ELF-1 (cell line): ENCODE results near the gene PRR30.

ENCODE experiments used
- DNase-seq: peaks from one replicate; pipeline ENCODE4 v3.0.0-alpha.2; 2016; ENCODE audit warnings: low read depth, low spot score

Gene PRR30

DNA sequence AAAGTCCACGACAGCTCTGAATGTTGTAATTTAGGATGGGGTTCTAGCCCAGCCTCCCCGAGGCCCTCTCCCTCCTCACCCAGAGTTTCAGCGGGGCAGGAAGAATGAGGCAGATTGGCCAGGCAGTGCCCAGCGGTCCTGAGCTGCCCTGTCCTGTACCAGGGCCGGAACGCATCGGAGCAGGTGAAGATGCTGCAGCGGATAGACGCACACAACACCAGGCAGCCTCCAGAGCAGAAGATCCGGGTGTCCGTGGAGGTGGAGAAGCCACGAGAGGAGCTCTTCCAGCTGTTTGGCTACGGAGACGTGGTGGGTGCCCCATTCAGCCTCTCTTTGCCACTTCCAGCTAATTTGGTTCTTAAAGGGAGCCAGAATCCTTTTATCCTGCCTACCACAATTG is 41.9 kb downstream of the PRR30 start:
- DNase-seq, result no peak

DNA sequence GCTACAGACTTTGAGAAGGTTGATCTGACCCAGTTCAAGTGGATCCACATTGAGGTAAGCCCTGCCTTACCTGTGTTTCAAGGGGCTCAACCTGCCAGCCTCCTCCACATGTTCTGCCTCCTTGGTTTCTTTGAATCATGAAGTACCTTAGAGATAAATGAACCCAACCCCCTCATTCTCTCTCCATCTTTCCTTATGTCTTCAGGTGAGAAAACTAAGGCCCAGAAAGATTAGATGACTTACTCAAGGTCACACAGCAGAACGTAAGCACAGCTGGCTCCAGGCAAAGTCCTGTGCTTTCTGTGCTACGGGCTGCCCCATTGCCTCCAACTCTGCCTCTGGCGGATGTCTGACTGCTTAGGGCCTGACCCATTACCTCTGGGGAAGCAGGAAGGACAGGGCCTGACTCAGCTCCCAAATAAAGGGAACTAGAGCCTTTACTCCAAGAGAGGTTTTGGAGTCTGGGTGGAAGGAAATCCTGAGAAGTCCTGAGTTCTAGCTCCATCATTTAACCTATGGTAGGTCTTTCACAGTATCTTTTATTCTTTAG is 42.4 kb downstream of the PRR30 start:
- no peak for DNase-seq

DNA sequence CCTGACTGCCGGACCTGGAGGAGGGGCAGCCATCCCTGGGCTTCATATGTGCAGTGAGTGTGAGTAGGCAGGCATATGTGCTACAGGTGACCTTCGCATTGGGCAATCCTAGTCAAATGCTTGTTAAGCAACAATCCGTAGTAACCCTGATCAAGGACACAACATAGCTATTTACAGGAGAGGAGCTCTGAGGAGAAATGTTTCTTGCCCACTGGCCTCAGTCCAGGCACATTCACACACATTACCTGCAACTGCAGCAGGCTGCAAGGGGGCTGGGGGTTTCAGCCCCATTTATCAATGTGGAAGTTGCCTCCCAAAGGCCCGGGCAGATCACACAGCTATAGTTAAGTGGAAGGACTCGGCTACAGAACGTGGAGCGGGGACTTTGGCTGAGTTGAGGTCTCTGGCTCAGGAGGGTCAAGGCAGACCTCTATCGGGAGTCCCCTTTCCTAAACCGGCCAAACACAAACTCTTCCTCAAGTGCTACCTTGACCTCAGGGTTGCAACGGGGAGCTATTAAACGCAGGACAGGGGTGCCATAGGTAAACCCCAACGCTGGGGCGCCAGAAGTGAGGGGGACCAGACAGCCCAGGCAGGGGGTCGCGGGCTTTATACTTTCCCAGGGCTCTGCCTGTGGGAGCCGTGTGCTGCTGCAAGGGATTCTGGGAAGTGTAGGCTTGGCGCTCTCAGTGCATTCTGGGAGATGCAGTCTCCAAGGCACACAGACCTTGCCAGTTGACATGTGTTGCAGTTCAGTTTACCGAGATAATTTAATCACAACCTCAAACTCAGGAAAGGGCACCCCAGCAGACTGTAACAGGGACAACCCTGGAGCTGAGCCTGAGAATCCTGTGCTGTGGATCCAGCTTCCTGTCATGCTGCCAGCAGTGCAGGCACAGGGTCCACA is 43.2 kb downstream of the PRR30 start:
- DNase-seq, result peak; percentile 69

GRCh38 chr2:27095427-27095744 is 43.8 kb downstream of the PRR30 start:
- no peak for DNase-seq

DNA sequence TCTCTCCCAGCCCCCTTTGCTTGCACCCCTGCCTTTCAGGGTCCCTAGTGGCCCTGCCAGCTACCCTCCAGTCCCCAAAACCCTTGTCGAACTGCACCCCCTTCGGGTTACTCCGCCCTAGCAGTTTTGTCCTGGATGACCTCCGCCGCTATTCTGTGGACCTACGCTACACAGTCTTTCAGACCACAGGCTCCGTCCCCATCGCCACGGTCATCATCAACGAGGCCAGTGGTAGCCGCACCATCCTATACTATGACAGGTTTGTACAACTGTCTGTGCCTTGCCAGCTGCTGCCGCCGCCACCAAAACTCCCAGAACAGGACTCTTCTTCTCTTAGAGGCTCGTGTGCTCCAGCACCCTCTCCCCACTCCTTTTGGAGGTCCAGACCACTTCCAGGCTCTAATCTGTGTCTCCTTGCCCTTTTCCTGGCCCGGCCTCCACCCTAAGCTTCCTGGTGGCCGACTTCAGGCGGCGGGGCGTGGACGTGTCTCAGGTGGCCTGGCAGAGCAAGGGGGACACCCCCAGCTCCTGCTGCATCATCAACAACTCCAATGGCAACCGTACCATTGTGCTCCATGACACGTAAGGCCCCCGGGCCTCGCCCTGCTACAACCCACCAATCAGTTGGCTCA is 44.7 kb downstream of the PRR30 start:
- no peak for DNase-seq

DNA sequence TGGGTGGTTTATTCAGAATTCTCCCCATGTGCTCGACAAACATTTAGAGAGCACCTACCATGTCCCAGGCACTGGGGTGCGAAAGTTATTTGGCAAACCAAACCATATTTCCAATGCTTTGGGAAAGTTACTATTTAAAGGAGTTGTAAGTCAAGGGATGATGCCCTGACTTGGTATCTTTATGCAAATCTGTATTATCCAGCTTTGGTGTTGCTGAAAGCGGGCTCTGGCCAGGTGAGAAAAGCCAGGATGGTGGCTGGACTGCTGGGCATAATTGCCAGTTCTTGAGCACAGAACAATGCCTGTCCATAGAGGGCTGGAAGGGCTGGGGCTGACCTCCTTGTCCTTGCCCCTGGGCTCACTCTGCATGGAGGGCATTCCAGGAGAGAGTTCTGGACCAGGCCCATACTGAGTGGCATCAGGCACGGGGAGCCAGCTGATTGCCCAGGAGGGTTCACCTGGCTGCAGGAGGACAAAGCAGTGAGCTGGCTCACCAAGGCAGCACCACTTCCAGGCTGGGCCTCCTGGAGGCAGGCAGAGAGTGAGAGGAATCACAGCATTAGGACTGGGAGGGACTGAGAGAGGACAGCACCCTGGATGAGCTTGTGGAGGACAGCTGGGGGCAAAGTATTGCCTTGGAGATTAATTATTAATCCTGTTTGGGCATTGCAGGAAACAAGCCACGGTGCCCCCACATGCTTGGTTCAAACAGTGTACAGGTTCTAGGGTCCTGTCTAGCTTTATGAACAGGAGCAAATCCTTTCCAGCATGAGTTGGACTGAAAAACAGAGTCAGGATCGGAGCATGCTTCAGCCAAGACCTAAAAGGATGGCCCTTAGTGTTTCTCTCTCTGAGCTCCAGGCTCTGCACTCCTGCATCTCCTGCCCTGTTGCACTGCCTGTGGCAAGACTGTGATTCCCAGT is 45.5 kb downstream of the PRR30 start:
- DNase-seq, result no peak

GRCh38 chr2:27092696-27093429 is 46.3 kb downstream of the PRR30 start:
- DNase-seq, result no peak

GRCh38 chr2:27091746-27092695 is 47.2 kb downstream of the PRR30 start:
- no peak for DNase-seq

DNA sequence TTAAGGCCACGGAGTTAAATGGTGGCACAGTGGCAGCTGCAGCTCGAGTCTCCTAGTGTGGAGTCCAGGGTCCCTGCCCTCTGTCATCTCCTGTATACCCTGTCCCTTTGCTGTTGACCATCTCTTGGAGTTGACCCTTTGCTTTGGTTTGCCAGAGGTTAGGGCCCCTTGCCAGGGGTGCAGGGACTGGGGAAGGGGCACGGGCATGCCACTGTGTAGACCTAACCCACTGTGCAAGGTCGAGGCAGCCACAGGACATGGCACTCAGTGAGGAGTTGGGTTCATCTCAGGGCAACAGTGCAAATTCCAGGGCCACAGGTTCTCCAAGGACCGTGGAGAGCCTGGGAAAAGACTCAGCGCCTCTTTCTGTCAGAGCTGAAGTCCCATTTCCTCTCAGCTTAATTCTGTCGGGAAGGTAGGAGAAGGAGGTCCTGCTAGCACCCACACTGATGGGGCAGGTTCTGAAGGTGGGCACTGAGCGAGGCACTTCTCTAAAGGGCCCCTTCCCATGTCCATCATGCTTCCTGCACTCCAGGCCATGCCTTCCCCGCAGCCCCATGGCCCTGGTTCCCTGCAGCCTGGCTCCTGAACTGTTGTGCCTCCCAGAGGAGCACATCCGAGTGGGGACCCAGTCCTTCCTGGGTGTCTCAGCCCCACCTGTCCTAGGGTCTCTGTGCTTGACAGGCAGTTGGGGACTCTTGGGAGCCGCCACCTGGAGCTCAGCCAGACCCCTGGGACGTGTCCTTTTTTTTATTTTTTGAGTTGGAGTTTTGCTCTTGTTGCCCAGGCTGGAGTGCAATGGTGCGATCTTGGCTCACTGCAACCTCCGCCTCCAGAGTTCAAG is 49.9 kb downstream of the PRR30 start:
- DNase-seq, result no peak

GRCh38 chr2:27088634-27089033 is 50.6 kb downstream of the PRR30 start:
- DNase-seq, result no peak

DNA sequence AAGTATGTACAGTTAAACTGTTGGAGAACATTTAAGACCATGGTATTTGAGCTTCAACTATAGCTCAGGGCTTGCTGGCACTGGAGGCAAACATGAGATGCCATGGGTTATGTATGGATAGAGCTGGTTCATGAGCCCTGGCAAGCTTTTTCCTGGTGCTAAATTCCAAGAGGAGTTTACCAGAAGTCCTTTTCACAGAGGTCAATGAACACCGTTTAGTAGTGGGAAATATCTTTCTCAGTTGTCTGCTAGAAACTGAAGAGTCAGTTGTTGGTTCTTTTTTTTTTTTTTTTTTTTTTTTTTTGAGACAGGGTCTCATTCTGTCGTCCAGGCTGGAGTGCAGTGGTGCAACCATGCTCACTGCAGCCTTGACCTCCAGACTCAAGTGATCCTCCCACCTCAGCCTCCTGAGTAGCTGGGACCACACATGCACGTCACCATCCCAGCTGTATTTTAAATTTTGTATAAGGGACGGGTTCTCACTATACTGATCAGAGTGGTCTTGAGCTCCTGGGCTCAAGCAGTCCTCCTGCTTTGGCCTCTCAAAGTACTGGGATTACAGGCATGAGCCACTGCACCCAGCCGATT is 51.3 kb downstream of the PRR30 start:
- DNase-seq, result no peak
